ENCODE results near the gene EVI5. TPM values are rescaled to one million over a fixed set of nuclear protein-coding genes. Genes with fewer than 3 reads are reported as not detected.

Gene EVI5
- total and polyA plus RNA-seq, 7 donors: 4.5 to 53.5 (median 39.9) TPM

- no peaks in the 10 kb centered on the region for H3K36me3 ChIP-seq
- 75 to 89% methylated on average over 3 of the region's 3 CpGs for WGBS, 2 donors
- no peaks in the 10 kb centered on the region for H3K9me3 ChIP-seq
- H3K27me3 ChIP-seq: no peaks in the 10 kb centered on the region
- no peak overlapping the region for H3K27ac ChIP-seq
- no peak overlapping the region for H3K4me3 ChIP-seq
- TF ChIP-seq, protein P1, sequence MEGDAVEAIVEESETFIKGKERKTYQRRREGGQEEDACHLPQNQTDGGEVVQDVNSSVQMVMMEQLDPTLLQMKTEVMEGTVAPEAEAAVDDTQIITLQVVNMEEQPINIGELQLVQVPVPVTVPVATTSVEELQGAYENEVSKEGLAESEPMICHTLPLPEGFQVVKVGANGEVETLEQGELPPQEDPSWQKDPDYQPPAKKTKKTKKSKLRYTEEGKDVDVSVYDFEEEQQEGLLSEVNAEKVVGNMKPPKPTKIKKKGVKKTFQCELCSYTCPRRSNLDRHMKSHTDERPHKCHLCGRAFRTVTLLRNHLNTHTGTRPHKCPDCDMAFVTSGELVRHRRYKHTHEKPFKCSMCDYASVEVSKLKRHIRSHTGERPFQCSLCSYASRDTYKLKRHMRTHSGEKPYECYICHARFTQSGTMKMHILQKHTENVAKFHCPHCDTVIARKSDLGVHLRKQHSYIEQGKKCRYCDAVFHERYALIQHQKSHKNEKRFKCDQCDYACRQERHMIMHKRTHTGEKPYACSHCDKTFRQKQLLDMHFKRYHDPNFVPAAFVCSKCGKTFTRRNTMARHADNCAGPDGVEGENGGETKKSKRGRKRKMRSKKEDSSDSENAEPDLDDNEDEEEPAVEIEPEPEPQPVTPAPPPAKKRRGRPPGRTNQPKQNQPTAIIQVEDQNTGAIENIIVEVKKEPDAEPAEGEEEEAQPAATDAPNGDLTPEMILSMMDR (IDR thresholded peaks at IDR 0.05): no peak
- DNase-seq: no peak
- H3K4me1 ChIP-seq: peaks cover 0 to 13% (median 0%) of the 10 kb centered on the region in 4 donors
- intact Hi-C loops (cut with DNase I): no loop called here
Measured at GRCh38 chr1:92764116-92764515, 20.8 kb downstream of the EVI5 start.

- no peak for DNase-seq
- TF ChIP-seq POLR2A (IDR thresholded peaks at IDR 0.05) (no peak), EP300 (IDR thresholded peaks at IDR 0.05) (no peak), POLR2AphosphoS5 (IDR thresholded peaks at IDR 0.05) (no peak)
- TF ChIP-seq, protein P1 (IDR thresholded peaks at IDR 0.05): no peak
- no peak overlapping the region for H3K4me3 ChIP-seq
- 78 to 85% methylated on average over 1 of the region's 1 CpG for WGBS, 2 donors
- H3K27ac ChIP-seq: no peak overlapping the region
- H3K4me1 ChIP-seq: peaks cover 0 to 13% (median 0%) of the 10 kb centered on the region in 4 donors
- no peaks in the 10 kb centered on the region for H3K9me3 ChIP-seq
- no peaks in the 10 kb centered on the region for H3K36me3 ChIP-seq
- H3K27me3 ChIP-seq: no peaks in the 10 kb centered on the region
- intact Hi-C loops (cut with DNase I): no loop called here
Measured at GRCh38 chr1:92762355-92762754, 22.6 kb downstream of the EVI5 start.

DNA sequence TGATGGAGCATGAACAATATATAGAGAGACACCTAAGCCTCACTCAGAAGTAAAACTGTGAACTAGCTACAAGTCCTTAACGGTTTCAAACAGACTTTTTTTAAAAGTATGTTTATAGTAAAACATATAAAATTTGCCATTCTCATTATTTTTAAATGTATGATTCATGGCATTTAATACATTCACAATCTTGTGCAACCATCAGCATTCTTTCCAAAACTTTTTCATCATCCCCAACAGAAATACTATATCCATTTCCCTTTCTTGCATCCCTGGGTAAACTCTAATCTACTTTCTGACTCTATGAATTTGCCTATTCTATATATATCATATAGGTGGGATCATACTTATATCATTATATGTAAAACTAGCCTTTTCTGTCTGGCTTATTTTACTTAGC, 25.5 kb downstream of the EVI5 start:
- Histone ChIP-seq H3K27me3 (no peaks in the 10 kb centered on the region), H3K9me3 (no peaks in the 10 kb centered on the region), H3K4me1 (peaks cover 0 to 18% (median 3%) of the 10 kb centered on the region in 4 donors), H3K36me3 (no peaks in the 10 kb centered on the region), H3K27ac (no peak overlapping the region), H3K4me3 (no peak overlapping the region)
- no peak for DNase-seq
- no peak for TF ChIP-seq EP300 (IDR thresholded peaks at IDR 0.05)
- TF ChIP-seq POLR2A (IDR thresholded peaks at IDR 0.05): no peak
- no peak for TF ChIP-seq POLR2AphosphoS5 (IDR thresholded peaks at IDR 0.05)
- TF ChIP-seq, protein P1 (IDR thresholded peaks at IDR 0.05): no peak
- 82 to 90% methylated on average over 1 of the region's 1 CpG for WGBS, 2 donors
- intact Hi-C loops (cut with DNase I): no loop called here

DNA sequence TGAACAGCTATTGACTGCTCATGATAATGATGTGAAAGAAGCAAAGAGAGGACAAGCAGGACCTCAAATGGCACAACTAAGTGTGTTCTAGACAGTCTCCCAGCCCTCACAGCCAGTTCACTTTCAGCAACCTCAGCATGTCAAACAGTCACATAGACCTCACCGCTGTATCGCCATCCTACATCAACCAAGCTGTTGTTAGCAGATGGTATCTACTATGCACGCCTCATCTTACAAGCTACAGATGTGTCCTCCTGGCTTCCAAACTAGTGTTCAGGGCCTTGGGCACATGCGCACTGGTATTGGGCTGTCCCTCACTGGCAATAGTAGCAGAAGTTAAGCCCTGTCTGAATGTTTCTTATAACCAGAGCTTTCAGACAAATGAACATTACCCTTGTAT, 28.4 kb downstream of the EVI5 start:
- Histone ChIP-seq H3K27ac (peak overlapping the region in 3 of 4 donors; percentile 59 to 65 (median 59)), H3K36me3 (no peaks in the 10 kb centered on the region), H3K9me3 (no peaks in the 10 kb centered on the region), H3K4me3 (no peak overlapping the region), H3K4me1 (peaks cover 0 to 7% (median 3%) of the 10 kb centered on the region in 4 donors), H3K27me3 (no peaks in the 10 kb centered on the region)
- intact Hi-C loops (cut with DNase I): no loop called here
- DNase-seq: no peak
- no peak for TF ChIP-seq POLR2A (IDR thresholded peaks at IDR 0.05)
- no peak for TF ChIP-seq POLR2AphosphoS5 (IDR thresholded peaks at IDR 0.05)
- TF ChIP-seq EP300 (IDR thresholded peaks at IDR 0.05): no peak
- TF ChIP-seq, protein P1 (IDR thresholded peaks at IDR 0.05): no peak
- 97 to 98% methylated on average over 4 of the region's 4 CpGs for WGBS, 2 donors

Data from sigmoid colon (tissue), 7 donors.